ENCODE measurements around the gene TP53TG5.

Gene TP53TG5

GRCh38 chr20:45378191-45378590 lies at the start of gene TP53TG5:
Gene TP53TG5 (minus strand): TSS chr20:45378325. CDS start chr20:45378236, 89 bp downstream.
- DNase-seq (ENCODE audit: insufficient read length, low spot score) (no peak), FAIRE-seq (no peak)
- TF ChIP-seq POLR2A (IDR thresholded peaks at IDR 0.05; ENCODE audit: low read depth, low read length) = no peak

GRCh38 chr20:45427236-45428149 lies 49.4 kb upstream of the TP53TG5 start:
- DNase-seq (ENCODE audit: insufficient read length, low spot score) (no peak), FAIRE-seq (no peak)
- TF ChIP-seq POLR2A (IDR thresholded peaks at IDR 0.05; ENCODE audit: low read depth, low read length) = no peak

GRCh38 chr20:45426320-45427016 lies 48.3 kb upstream of the TP53TG5 start:
- TF ChIP-seq POLR2A (IDR thresholded peaks at IDR 0.05; ENCODE audit: low read depth, low read length) = no peak
- FAIRE-seq (no peak), DNase-seq (ENCODE audit: insufficient read length, low spot score) (no peak)

- FAIRE-seq (no peak), DNase-seq (ENCODE audit: insufficient read length, low spot score) (no peak)
- TF ChIP-seq POLR2A (IDR thresholded peaks at IDR 0.05; ENCODE audit: low read depth, low read length) = no peak
These were observed 47.4 kb upstream of the TP53TG5 start for GRCh38 chr20:45425561-45425960.

- FAIRE-seq (no peak), DNase-seq (ENCODE audit: insufficient read length, low spot score) (no peak)
- no peak for TF ChIP-seq POLR2A (IDR thresholded peaks at IDR 0.05; ENCODE audit: low read depth, low read length)
These were observed 45.6 kb upstream of the TP53TG5 start for GRCh38 chr20:45423700-45424099.

- no peak for TF ChIP-seq POLR2A (IDR thresholded peaks at IDR 0.05; ENCODE audit: low read depth, low read length)
- no peak for FAIRE-seq
- DNase-seq (ENCODE audit: insufficient read length, low spot score) = no peak
These were observed 42.0 kb upstream of the TP53TG5 start for GRCh38 chr20:45420125-45420524.

GRCh38 chr20:45419188-45420091 lies 41.3 kb upstream of the TP53TG5 start:
- FAIRE-seq (peak; percentile 91), DNase-seq (ENCODE audit: insufficient read length, low spot score) (peak; percentile 74)
- TF ChIP-seq POLR2A (IDR thresholded peaks at IDR 0.05; ENCODE audit: low read depth, low read length) = no peak

- TF ChIP-seq POLR2A (IDR thresholded peaks at IDR 0.05; ENCODE audit: low read depth, low read length) = no peak
These were observed 38.8 kb upstream of the TP53TG5 start for GRCh38 chr20:45416917-45417316.

GRCh38 chr20:45415822-45416637 lies 37.9 kb upstream of the TP53TG5 start, which contains the start of gene PIGT:
Gene PIGT (plus strand): TSS chr20:45416141. CDS start chr20:45416157, 16 bp downstream.
- no peak for FAIRE-seq
- TF ChIP-seq POLR2A (IDR thresholded peaks at IDR 0.05; ENCODE audit: low read depth, low read length) = peak; percentile 90
- DNase-seq (ENCODE audit: insufficient read length, low spot score) = peak; percentile 77

More at GRCh38 chr20:45416917-45417316, 38.8 kb upstream of the TP53TG5 start:
- DNase-seq (ENCODE audit: insufficient read length, low spot score) (no peak), FAIRE-seq (no peak)

- no peak for TF ChIP-seq POLR2A (IDR thresholded peaks at IDR 0.05; ENCODE audit: low read depth, low read length)
- no peak for FAIRE-seq
- DNase-seq (ENCODE audit: insufficient read length, low spot score) = no peak
These were observed 35.4 kb upstream of the TP53TG5 start for GRCh38 chr20:45413479-45413878.

GRCh38 chr20:45412653-45413052 lies 34.5 kb upstream of the TP53TG5 start:
- no peak for FAIRE-seq
- no peak for TF ChIP-seq POLR2A (IDR thresholded peaks at IDR 0.05; ENCODE audit: low read depth, low read length)
- DNase-seq (ENCODE audit: insufficient read length, low spot score) = no peak

GRCh38 chr20:45410887-45411286 lies 32.8 kb upstream of the TP53TG5 start:
- FAIRE-seq = no peak
- no peak for DNase-seq (ENCODE audit: insufficient read length, low spot score)
- no peak for TF ChIP-seq POLR2A (IDR thresholded peaks at IDR 0.05; ENCODE audit: low read depth, low read length)

Data from H54 (cell line).